HCT116 (cell line): ENCODE measurements around the gene CEBPA. TPM values are rescaled to one million over a fixed set of nuclear protein-coding genes. Genes with fewer than 3 reads are reported as not detected.

Source experiments
- ATAC-seq: fragments of 200-7000 bp; cut with Tn5 transposase; 2 replicates; pipeline ENCODE4 v1.9.1; 2020; ENCODE audit warnings: mild to moderate bottlenecking, moderate library complexity
- BruUV-seq: library from RNA; stranded (reverse); fragments of 400-500 nt; replicated peaks from 2 replicates; lab custom pipeline; 2021; lab: Mats Ljungman, UMichigan
- CTCF ChIA-PET: fragments of 300-600 bp; sonication (Branson Sonifier 250); formaldehyde crosslinking; loops from one replicate; lab custom pipeline; 2021; ENCODE audit warnings: antibody characterized with exemption; lab: Charles Lee
- POLR2A ChIA-PET: fragments of 300-600, 350-600 bp; sonication (Branson Sonifier 250); formaldehyde crosslinking; loops from one replicate; lab custom pipeline; 2021; ENCODE audit warnings: antibody characterized with exemption; lab: Charles Lee
- RAD21 ChIA-PET, 2 experiments: fragments of 300-600 bp; sonication (Branson Sonifier 250); formaldehyde crosslinking; loops; one replicate each; lab custom pipeline; 2023; ENCODE audit warnings: low total read pairs in 2 of 2; ENCODE audit not compliant: uncharacterized antibody in 2 of 2, unreplicated experiment in 2 of 2, low non-redundant PET in 1 of 2; lab: Charles Lee
- DNase-seq: peaks from one replicate; pipeline ENCODE4 v3.0.0-alpha.2; 2010; ENCODE audit warnings: low read depth, low spot score
- H2AFZ ChIP-seq: fragments of 200-600 bp; shearing (Covaris generic), sonication (generic); 2 replicates; pipeline ENCODE4 v1.6.1; 2017; ENCODE audit warnings: low read depth, mixed run types, mixed read lengths, antibody characterized with exemption, low read length; ENCODE audit not compliant: poor library complexity, severe bottlenecking
- H3K27ac ChIP-seq: 2 replicates; pipeline ENCODE4 v1.5.1; 2012; ENCODE audit warnings: low read depth, low read length
- H3K27me3 ChIP-seq: fragments of 200-600 bp; sonication (generic); 2 replicates; pipeline ENCODE4 v1.6.1; 2016; ENCODE audit warnings: mixed run types, low read length, mixed read lengths; ENCODE audit not compliant: insufficient read depth
- H3K36me3 ChIP-seq, 2 experiments: fragments of 200-500 bp in 1 of 2; fragments of 200-600 bp in 1 of 2; sonication (Bioruptor generic) in 1 of 2; sonication (generic) in 1 of 2; 2 replicates each; pipeline versions ENCODE4 v1.5.1 to v1.6.1; 2014 to 2016; ENCODE audit warnings: low read length in 2 of 2, inconsistent platforms in 1 of 2, mixed read lengths in 1 of 2, mixed run types in 1 of 2; ENCODE audit not compliant: insufficient read depth in 2 of 2, control insufficient read depth in 1 of 2
- H3K4me1 ChIP-seq, 2 experiments: fragments of 200-600 bp in 1 of 2; sonication (generic) in 1 of 2; 2 replicates each; pipeline versions ENCODE4 v1.5.1 to v1.6.1; 2012 to 2017; ENCODE audit warnings: low read length in 2 of 2, inconsistent platforms in 1 of 2, mild to moderate bottlenecking in 1 of 2, mixed read lengths in 1 of 2, mixed run types in 1 of 2, moderate library complexity in 1 of 2; ENCODE audit not compliant: insufficient read depth in 2 of 2, control insufficient read depth in 1 of 2
- H3K4me2 ChIP-seq: fragments of 200-600 bp; sonication (generic); 2 replicates; pipeline ENCODE4 v1.6.1; 2017; ENCODE audit warnings: mixed run types, low read length, mixed read lengths
- H3K4me3 ChIP-seq, 2 experiments: fragments of 200-600 bp in 1 of 2; sonication (generic) in 1 of 2; replicated peaks in 1 of 2; 2 replicates each; pipeline ENCODE4 v1.5.1; 2011 to 2016; ENCODE audit warnings: low read length in 2 of 2, control low read depth in 1 of 2, low read depth in 1 of 2, mild to moderate bottlenecking in 1 of 2, mixed read lengths in 1 of 2, mixed run types in 1 of 2
- H3K79me2 ChIP-seq: fragments of 200-600 bp; sonication (generic); 2 replicates; pipeline ENCODE4 v1.6.1; 2017; ENCODE audit warnings: mild to moderate bottlenecking, mixed run types, low read length, moderate library complexity, mixed read lengths; ENCODE audit not compliant: insufficient read depth
- H3K9ac ChIP-seq: fragments of 200-600 bp; sonication (generic); 2 replicates; pipeline ENCODE4 v1.6.1; 2016; ENCODE audit warnings: low read length, mixed read lengths
- H3K9me2 ChIP-seq: fragments of 200-600 bp; sonication (generic), shearing (Covaris generic); 2 replicates; pipeline ENCODE4 v1.6.1; 2017; ENCODE audit warnings: mixed run types, mild to moderate bottlenecking, moderate library complexity; ENCODE audit not compliant: insufficient read depth
- H3K9me3 ChIP-seq, 2 experiments: fragments of 200-500 bp in 1 of 2; fragments of 200-600 bp in 1 of 2; sonication (Bioruptor generic) in 1 of 2; sonication (generic) in 1 of 2; 2 replicates each; pipeline ENCODE4 v1.6.1; 2014 to 2017; ENCODE audit warnings: low read length in 2 of 2, mixed read lengths in 2 of 2, inconsistent platforms in 1 of 2, low read depth in 1 of 2, mild to moderate bottlenecking in 1 of 2, mixed run types in 1 of 2, moderate library complexity in 1 of 2; ENCODE audit not compliant: control insufficient read depth in 1 of 2, insufficient read depth in 1 of 2
- H4K20me1 ChIP-seq: fragments of 200-600 bp; sonication (generic), shearing (Covaris generic); 2 replicates; pipeline ENCODE4 v1.6.1; 2017; ENCODE audit warnings: mixed run types, mild to moderate bottlenecking, moderate library complexity; ENCODE audit not compliant: insufficient read depth
- ATF3 ChIP-seq: IDR thresholded peaks from 2 replicates; pipeline ENCODE4 v1.6.1; 2012
- ELF1 ChIP-seq: IDR thresholded peaks from 2 replicates; pipeline ENCODE4 v1.6.1; 2012; ENCODE audit warnings: low read depth, borderline replicate concordance
- EZH2 ChIP-seq: fragments of 200-600 bp; sonication (generic); IDR thresholded peaks from 2 replicates; pipeline ENCODE4 v1.6.1; 2017; ENCODE audit warnings: antibody characterized with exemption, mixed run types
- EZH2phosphoT487 ChIP-seq: fragments of 200-600 bp; IDR thresholded peaks from 2 replicates; pipeline ENCODE4 v1.6.1; 2018; ENCODE audit warnings: antibody characterized with exemption, borderline replicate concordance
- MAX ChIP-seq: IDR thresholded peaks from 2 replicates; pipeline ENCODE4 v1.6.1; 2012
- POLR2A ChIP-seq: IDR thresholded peaks from 2 replicates; pipeline ENCODE4 v1.7.0; 2011; ENCODE audit warnings: borderline replicate concordance; ENCODE audit not compliant: insufficient read depth, insufficient read length; ENCODE audit errors: extremely low read depth
- POLR2AphosphoS5 ChIP-seq: IDR thresholded peaks from 2 replicates; pipeline ENCODE4 v1.6.1; 2011; ENCODE audit warnings: mild to moderate bottlenecking, low read depth, low read length, moderate library complexity
- REST ChIP-seq: IDR thresholded peaks from 2 replicates; pipeline ENCODE4 v1.6.1; 2012; ENCODE audit warnings: low read depth
- SIN3A ChIP-seq: IDR thresholded peaks from 2 replicates; pipeline ENCODE4 v1.6.1; 2012; ENCODE audit warnings: low read depth
- SP1 ChIP-seq: IDR thresholded peaks from 2 replicates; pipeline ENCODE4 v1.6.1; 2012; ENCODE audit warnings: low read depth
- SRF ChIP-seq: IDR thresholded peaks from 2 replicates; pipeline ENCODE4 v1.6.1; 2012; ENCODE audit warnings: low read depth
- TCF7L2 ChIP-seq: IDR thresholded peaks from 2 replicates; pipeline ENCODE4 v1.7.0; 2011; ENCODE audit warnings: borderline replicate concordance, inconsistent platforms; ENCODE audit not compliant: insufficient read depth, insufficient read length; ENCODE audit errors: extremely low read depth
- YY1 ChIP-seq: IDR thresholded peaks from 2 replicates; pipeline ENCODE4 v1.6.1; 2011; ENCODE audit warnings: low read length, low read depth, moderate library complexity, mild to moderate bottlenecking; ENCODE audit not compliant: insufficient replicate concordance; ENCODE audit errors: extremely low read depth
- ZNF274 ChIP-seq: fragments of 200-500 bp; sonication (Bioruptor generic); IDR thresholded peaks from 2 replicates; pipeline ENCODE4 v1.6.1; 2014; ENCODE audit warnings: mild to moderate bottlenecking, low read depth, low read length, inconsistent platforms
- intact Hi-C: fragments of 100-400 bp; cut with micrococcal nuclease; formaldehyde crosslinking; loops from 2 replicates; pipeline ENCODE4 v1.10.0; 2022
- total RNA-seq: library from RNA; stranded (reverse); gene quantifications from one replicate; pipeline ENCODE4 v1.2.1, GENCODE V29; 2021; ENCODE audit not compliant: unreplicated experiment

Gene CEBPA
- total RNA-seq, 1 experiment from 2014 or later: 7.0 TPM

- POLR2A ChIA-PET: no interaction called here
- intact Hi-C loops: no loop called here
Measured at GRCh38 chr19:33329060-33329459, 26.7 kb upstream of the CEBPA start.

GRCh38 chr19:33325920-33326319, 23.6 kb upstream of the CEBPA start:
- DNase-seq (no peak), ATAC-seq (no peak)
- no peak overlapping the region for H3K4me2 ChIP-seq
- POLR2A ChIA-PET: no interaction called here
- intact Hi-C loops: no loop called here
- no peaks in the 10 kb centered on the region for H3K27me3 ChIP-seq
- H3K9ac ChIP-seq: no peak overlapping the region
- H3K79me2 ChIP-seq: no peaks in the 10 kb centered on the region
- TF ChIP-seq MAX: no peak
- no peak for TF ChIP-seq POLR2A
- no peak for TF ChIP-seq SIN3A
- TF ChIP-seq ELF1: no peak
- TF ChIP-seq REST: no peak
- TF ChIP-seq TCF7L2: no peak
- TF ChIP-seq SRF: no peak
- no peak for TF ChIP-seq YY1
- H3K27ac ChIP-seq: no peak overlapping the region
- H3K9me3 ChIP-seq: peaks cover 0 to 6% of the 10 kb centered on the region in 2 experiments; a peak in 1 of 4 replicates
- H4K20me1 ChIP-seq: no peaks in the 10 kb centered on the region
- RAD21 ChIA-PET: no interaction called here
- CTCF ChIA-PET: no interaction called here
- no peak overlapping the region for H3K4me3 ChIP-seq
- no TSS peak for BruUV-seq
- H3K9me2 ChIP-seq: no peaks in the 10 kb centered on the region
- no peak overlapping the region for H2AFZ ChIP-seq
- H3K4me1 ChIP-seq: no peaks in the 10 kb centered on the region
- H3K36me3 ChIP-seq: no peaks in the 10 kb centered on the region

More at GRCh38 chr19:33329060-33329459, 26.7 kb upstream of the CEBPA start:
- no peak for TF ChIP-seq ATF3
- no peak for TF ChIP-seq POLR2AphosphoS5
- TF ChIP-seq ZNF274: no peak
- TF ChIP-seq SP1: no peak
- no peak for TF ChIP-seq ELF1
- no peak for TF ChIP-seq EZH2phosphoT487
- TF ChIP-seq EZH2: no peak
- H3K9me3 ChIP-seq: peaks cover 0 to 6% of the 10 kb centered on the region in 2 experiments; a peak in 1 of 4 replicates
- no peaks in the 10 kb centered on the region for H3K4me1 ChIP-seq
- RAD21 ChIA-PET: no interaction called here
- H3K9me2 ChIP-seq: no peaks in the 10 kb centered on the region
- CTCF ChIA-PET: no interaction called here
- H3K27me3 ChIP-seq: no peaks in the 10 kb centered on the region
- H3K27ac ChIP-seq: no peak overlapping the region
- H3K4me3 ChIP-seq: no peak overlapping the region
- ATAC-seq (no peak), DNase-seq (no peak)
- H3K9ac ChIP-seq: no peak overlapping the region
- BruUV-seq: no TSS peak
- H2AFZ ChIP-seq: no peak overlapping the region
- H3K36me3 ChIP-seq: no peaks in the 10 kb centered on the region
- no peaks in the 10 kb centered on the region for H3K79me2 ChIP-seq
- H4K20me1 ChIP-seq: no peaks in the 10 kb centered on the region
- H3K4me2 ChIP-seq: no peak overlapping the region
